Lung (tissue), 12 donors: ENCODE measurements around the gene CRY2. TPM values are rescaled to one million over a fixed set of nuclear protein-coding genes. Genes with fewer than 3 reads are reported as not detected.

Experiments used
- ATAC-seq: fragments of 200-7000 bp; cut with Tn5 transposase; one replicate; pipeline ENCODE4 v1.9.1; 2020; ENCODE audit warnings: moderate number of reproducible peaks; ENCODE audit not compliant: insufficient read depth, low FRiP score
- DNase-seq, 3 donors: peaks; one replicate each; pipeline ENCODE4 v3.0.0-alpha.2; 2013 to 2017
- H3K27ac ChIP-seq, 2 donors: one replicate each; pipeline ENCODE4 v1.5.1; 2013; ENCODE audit warnings: mild to moderate bottlenecking in 2 of 2, moderate library complexity in 2 of 2, control low read depth in 1 of 2, inconsistent platforms in 1 of 2, low read depth in 1 of 2, low read length in 1 of 2
- H3K27me3 ChIP-seq, 3 donors: one replicate each; pipeline ENCODE4 v1.5.1; 2013; ENCODE audit warnings: low read length in 2 of 3; ENCODE audit not compliant: control insufficient read depth in 3 of 3, insufficient read depth in 3 of 3
- H3K36me3 ChIP-seq, 4 donors: one replicate each; pipeline ENCODE4 v1.5.1; 2013; ENCODE audit warnings: low read length in 4 of 4, mild to moderate bottlenecking in 1 of 4, moderate library complexity in 1 of 4; ENCODE audit not compliant: control insufficient read depth in 4 of 4, insufficient read depth in 4 of 4
- H3K4me1 ChIP-seq, 5 donors: one replicate each; pipeline ENCODE4 v1.5.1; 2013; ENCODE audit warnings: low read length in 5 of 5, mild to moderate bottlenecking in 2 of 5, moderate library complexity in 1 of 5; ENCODE audit not compliant: control insufficient read depth in 5 of 5, insufficient read depth in 5 of 5
- H3K4me3 ChIP-seq: one replicate; pipeline ENCODE4 v1.5.1; 2013; ENCODE audit warnings: mild to moderate bottlenecking, control low read depth, moderate library complexity
- H3K9ac ChIP-seq, 2 donors: one replicate each; pipeline ENCODE4 v1.5.1; 2013; ENCODE audit warnings: low read length in 2 of 2, control low read depth in 1 of 2; ENCODE audit not compliant: insufficient read depth in 1 of 2
- H3K9me3 ChIP-seq, 4 donors: one replicate each; pipeline ENCODE4 v1.5.1; 2013; ENCODE audit warnings: low read length in 3 of 4, mild to moderate bottlenecking in 1 of 4, moderate library complexity in 1 of 4; ENCODE audit not compliant: control insufficient read depth in 4 of 4, insufficient read depth in 3 of 4
- WGBS, 2 donors: extraction: QIAGEN DNeasy Blood & Tissue Kit; methylation state at CpG; one replicate each; pipeline ENCODE4 v1.1.7; 2013; 5-methylcytosine and 5-hydroxymethylcytosine counted together
- polyA plus RNA-seq, 2 donors: library from polyadenylated mRNA; stranded (reverse); fragments of 200-250 nt; gene quantifications; one replicate each; pipeline ENCODE4 v1.2.1, GENCODE V29; 2013
- total RNA-seq, 2 donors: library from RNA; depleted of rRNA in 1 of 2; stranded (reverse); fragments of >200 nt in 1 of 2; gene quantifications; one replicate each; pipeline ENCODE4 v1.2.1, GENCODE V29; 2014 to 2021
- TF ChIP-seq, protein P1 (sequence below): IDR thresholded peaks from 2 replicates; pipeline ENCODE4 v1.5.1; 2012; ENCODE audit warnings: mild to moderate bottlenecking; ENCODE audit errors: control extremely low read depth, extremely low read depth
- donor health status: control.
- donor health status: control.
- donor health status: Bipolar disorder and iron deficiency.
- donor health status: healthy.
- donor health status: DM: yes; HTN: yes; CAD: no.

Gene CRY2
- total and polyA plus RNA-seq, 4 donors, result 16.2 to 55.0 (median 34.2) TPM

GRCh38 chr11:45913942-45914635 lies 66.8 kb downstream of the CRY2 start:
- Histone ChIP-seq H3K9me3 (no peaks in the 10 kb centered on the region), H3K4me3 (no peak overlapping the region), H3K27me3 (no peaks in the 10 kb centered on the region), H3K27ac (no peak overlapping the region), H3K36me3 (peaks cover 5 to 56% (median 14%) of the 10 kb centered on the region in 4 donors), H3K9ac (no peak overlapping the region), H3K4me1 (peaks cover 0 to 15% (median 0%) of the 10 kb centered on the region in 5 donors)
- no peak for ATAC-seq
- TF ChIP-seq, protein P1, sequence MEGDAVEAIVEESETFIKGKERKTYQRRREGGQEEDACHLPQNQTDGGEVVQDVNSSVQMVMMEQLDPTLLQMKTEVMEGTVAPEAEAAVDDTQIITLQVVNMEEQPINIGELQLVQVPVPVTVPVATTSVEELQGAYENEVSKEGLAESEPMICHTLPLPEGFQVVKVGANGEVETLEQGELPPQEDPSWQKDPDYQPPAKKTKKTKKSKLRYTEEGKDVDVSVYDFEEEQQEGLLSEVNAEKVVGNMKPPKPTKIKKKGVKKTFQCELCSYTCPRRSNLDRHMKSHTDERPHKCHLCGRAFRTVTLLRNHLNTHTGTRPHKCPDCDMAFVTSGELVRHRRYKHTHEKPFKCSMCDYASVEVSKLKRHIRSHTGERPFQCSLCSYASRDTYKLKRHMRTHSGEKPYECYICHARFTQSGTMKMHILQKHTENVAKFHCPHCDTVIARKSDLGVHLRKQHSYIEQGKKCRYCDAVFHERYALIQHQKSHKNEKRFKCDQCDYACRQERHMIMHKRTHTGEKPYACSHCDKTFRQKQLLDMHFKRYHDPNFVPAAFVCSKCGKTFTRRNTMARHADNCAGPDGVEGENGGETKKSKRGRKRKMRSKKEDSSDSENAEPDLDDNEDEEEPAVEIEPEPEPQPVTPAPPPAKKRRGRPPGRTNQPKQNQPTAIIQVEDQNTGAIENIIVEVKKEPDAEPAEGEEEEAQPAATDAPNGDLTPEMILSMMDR, result no peak
- DNase-seq, result no peak
- WGBS, 2 donors, result 89 to 93% methylated on average over 22 of the region's 22 CpGs

DNA sequence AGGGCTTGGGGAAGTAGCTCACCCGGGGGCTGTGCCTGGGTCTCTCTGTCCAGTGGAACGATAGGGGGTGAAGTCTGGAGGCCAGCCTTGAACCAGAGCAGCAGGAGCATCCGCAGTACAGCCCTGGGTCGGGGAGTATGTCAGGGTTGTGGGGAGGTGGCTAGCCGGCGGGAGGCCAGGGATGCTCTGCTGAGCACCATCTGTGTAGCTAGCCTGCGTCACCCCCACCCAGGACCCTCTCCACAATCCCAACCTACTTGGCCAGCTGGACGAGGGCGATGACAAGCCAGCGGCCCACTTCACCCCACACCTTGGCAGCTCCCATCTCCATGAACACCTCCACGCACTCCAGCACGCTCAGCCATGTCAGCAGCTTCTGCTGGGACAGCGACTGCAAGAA lies 68.2 kb downstream of the CRY2 start:
- H3K9me3 ChIP-seq, result no peaks in the 10 kb centered on the region
- DNase-seq, result no peak
- TF ChIP-seq, protein P1, result no peak
- ATAC-seq, result no peak
- H3K27me3 ChIP-seq, result no peaks in the 10 kb centered on the region
- H3K4me1 ChIP-seq, result peaks cover 0 to 15% (median 0%) of the 10 kb centered on the region in 5 donors
- H3K27ac ChIP-seq, result no peak overlapping the region
- H3K9ac ChIP-seq, result no peak overlapping the region
- no peak overlapping the region for H3K4me3 ChIP-seq
- 88 to 90% methylated on average over 13 of the region's 13 CpGs for WGBS, 2 donors
- peaks cover 5 to 42% (median 14%) of the 10 kb centered on the region in 4 donors for H3K36me3 ChIP-seq

- 4 to 6% methylated on average over 16 of the region's 16 CpGs for WGBS, 2 donors
- peaks cover 0 to 24% (median 4%) of the 10 kb centered on the region in 5 donors for H3K4me1 ChIP-seq
- DNase-seq (no peak), ATAC-seq (no peak)
- TF ChIP-seq, protein P1, result no peak
- H3K4me3 ChIP-seq, result peak overlapping the region; percentile 97
- peaks cover 0 to 7% (median 6%) of the 10 kb centered on the region in 3 donors for H3K27me3 ChIP-seq
- H3K27ac ChIP-seq, result peak overlapping the region; percentile 94 to 95
- no peaks in the 10 kb centered on the region for H3K9me3 ChIP-seq
- peaks cover 5 to 29% (median 11%) of the 10 kb centered on the region in 4 donors for H3K36me3 ChIP-seq
- H3K9ac ChIP-seq, result peak overlapping the region; percentile 84
Observed at GRCh38 chr11:45917286-45917622, 70.0 kb downstream of the CRY2 start.
